ENCODE measurements around the gene SRPK2.
"Not testable (repeated sequence)": the region's sequence is repeated elsewhere in the genome, so short reads cannot be mapped to it uniquely, and the experiment has no call there.

Gene SRPK2

DNA sequence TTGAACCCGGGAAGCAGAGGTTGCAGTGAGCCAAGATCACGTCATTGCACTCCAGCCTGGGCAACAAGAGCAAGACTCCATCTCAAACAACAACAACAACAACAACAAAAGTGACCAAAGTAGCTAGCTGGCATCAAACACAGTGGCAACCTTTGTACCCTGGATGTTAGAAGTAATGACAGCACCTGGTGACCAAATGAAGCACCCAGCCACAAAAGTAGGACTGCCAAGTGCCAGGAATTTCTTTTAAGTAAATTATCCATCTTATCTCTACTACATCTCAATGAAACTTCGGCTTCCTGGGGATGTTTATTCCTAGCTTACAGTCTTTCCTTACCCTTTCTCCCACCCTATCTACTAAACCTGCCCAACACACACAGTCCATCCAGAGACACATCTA, 18.8 kb downstream of the SRPK2 start:
- DNase-seq, result no peak

DNA sequence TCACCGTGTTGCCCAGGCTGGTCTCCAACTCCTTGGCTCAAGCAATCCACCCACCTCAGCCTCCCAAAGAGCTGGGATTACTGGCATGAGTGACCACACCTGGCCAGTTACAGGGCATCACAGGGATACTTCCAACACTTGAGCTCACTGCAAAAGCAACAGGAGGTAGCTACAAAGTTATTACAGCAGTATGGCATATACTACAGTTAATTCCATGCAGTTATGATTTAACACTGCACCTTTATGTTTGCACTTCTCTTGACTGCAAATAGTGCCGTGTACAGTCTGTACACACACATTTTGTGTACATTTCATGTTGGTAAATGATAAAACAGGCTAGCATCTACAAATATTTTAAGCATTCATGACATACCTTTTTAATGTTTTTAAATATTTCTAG, 21.3 kb downstream of the SRPK2 start:
- no peak for DNase-seq

DNA sequence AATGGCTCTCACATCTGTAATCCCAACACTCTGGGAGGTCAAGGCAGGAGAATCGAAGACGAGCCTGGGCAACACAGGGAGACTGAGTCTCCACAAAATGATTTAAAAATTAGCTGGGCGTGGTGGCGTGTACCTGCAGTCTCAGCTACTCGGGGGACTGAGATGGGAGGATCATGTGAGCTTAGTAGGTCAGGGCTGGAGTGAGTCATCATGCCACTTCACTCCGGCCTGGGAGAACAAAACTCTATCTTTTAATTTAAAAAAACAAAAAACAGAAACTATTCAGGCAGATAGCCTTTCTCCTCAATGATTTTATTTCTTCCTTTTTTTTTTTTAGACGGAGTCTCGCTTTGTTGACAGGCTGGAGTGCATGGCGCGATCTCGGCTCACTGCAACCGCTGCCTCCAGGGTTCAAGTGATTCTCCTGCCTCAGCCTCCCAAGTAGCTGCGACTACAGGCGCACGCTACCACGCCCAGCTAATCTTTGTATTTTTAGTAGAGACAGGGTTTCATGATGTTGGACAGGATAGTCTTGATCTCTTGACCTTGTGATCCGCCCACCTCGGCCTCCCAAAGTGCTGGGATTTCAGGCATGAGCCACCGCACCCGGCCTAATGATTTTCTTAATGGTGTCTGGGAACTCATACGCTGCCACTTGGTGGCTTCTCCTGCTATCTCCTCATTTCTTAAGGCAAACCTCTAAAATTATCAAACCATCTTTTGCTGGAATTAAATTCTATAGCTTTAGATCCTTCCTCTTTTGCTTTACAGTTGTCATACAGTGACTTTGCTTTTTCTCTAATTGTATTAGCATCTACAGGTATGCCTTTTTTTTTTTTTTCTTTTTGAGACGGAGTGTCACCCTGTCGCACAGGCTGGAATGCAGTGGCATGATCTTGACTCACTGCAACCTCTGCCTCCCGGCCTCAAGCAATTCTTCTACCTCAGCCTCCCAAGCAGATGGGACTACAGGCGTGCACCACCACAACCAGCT, 22.9 kb downstream of the SRPK2 start:
- DNase-seq, result no peak

DNA sequence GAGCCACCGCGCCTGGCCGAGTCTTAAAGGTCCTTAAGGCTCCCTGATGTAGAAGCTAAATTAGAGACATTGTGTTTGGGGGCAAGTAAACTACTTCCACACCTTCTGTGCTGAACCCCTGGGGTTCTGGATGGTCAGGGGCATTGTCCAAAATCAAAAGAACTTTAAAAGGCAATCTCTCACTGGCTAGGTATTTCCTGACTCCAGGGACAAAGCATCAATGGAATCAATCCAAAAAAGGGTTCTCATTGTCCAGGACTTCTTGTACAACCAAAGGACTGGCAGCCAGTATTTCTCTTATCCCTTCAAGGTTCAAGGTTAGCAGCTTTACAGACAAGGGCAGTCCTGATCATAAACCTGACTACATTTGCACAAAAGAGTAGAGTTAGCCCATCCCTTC, 24.0 kb downstream of the SRPK2 start:
- DNase-seq, result no peak

DNA sequence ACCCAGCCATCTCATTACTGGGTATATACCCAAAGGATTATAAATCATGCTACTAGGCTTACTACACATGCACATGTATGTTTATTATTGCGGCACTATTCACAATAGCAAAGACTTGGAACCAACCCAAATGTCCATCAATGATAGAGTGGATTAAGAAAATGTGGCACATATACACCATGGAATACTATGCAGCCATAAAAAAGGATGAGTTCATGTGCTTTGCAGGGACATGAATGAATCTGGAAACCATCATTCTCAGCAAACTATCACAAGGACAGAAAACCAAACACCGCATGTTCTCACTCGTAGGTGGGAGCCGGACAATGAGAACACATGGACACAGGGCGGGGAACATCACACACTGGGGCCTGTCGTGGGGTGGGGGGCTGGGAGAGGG, 25.1 kb downstream of the SRPK2 start:
- DNase-seq, result not testable (repeated sequence)

DNA sequence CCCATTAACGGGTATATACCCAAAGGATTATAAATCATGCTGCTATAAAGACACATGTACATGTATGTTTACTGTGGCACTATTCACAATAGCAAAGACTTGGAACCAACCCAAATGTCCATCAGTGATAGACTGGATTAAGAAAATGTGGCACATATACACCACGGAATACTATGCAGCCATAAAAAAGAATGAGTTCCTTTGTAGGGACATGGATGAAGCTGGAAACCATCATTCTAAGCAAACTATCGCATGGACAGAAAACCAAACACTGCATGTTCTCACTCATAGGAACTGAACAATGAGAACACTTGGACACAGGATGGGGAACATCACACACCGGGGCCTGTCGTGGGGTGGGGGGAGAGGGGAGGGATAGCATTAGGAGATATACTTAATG, 26.0 kb downstream of the SRPK2 start:
- DNase-seq, result not testable (repeated sequence)

DNA sequence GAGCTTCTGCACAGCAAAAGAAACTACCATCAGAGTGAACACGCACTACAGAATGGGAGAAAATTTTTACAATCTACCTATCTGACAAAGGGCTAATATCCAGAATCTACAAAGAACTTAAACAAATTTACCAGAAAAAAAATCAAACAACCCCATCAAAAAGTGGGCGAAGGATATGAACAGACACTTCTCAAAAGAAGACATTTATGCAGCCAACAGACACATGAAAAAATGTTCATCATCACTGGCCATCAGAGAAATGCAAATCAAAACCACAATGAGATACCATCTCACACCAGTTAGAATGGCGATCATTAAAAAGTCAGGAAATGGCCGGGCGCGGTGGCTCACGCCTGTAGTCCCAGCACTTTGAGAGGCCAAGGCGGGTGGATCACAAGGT, 26.7 kb downstream of the SRPK2 start:
- not testable (repeated sequence) for DNase-seq

DNA sequence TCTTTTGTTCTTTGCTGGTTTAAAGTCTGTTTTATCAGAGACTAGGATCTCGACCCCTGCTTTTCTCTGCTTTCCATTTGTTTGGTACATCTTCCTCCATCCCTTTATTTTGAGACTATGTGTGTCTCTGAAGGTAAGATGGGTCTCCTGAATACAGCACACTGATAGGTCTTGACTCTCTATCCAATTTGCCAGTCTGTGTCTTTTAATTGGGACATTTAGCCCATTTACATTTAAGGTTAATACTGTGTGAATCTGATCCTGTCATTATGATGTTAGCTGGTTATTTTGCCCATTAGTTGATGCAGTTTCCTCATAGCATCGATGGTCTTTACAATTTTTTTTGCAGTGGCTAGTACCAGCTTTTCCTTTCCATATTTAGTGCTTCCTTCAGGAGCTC, 28.6 kb downstream of the SRPK2 start:
- not testable (repeated sequence) for DNase-seq

DNA sequence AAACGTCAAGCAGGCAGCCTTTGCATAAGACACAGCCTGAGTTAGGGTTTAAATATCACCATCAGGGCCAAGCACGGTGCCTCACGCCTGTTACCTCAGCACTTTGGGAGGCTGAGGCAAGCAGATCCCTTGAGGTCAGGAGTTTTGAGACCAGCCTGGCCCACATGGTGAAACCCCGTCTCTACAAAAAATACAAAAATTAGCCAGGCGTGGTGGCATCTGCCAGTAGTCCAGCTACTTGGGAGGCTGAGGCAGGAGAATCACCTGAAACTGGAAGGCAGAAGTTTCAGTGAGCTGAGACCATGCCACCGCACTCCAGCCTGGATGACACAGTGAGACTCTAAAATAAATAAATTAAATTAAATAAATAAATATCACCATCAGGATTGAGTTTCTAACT, 33.0 kb downstream of the SRPK2 start:
- no peak for DNase-seq

DNA sequence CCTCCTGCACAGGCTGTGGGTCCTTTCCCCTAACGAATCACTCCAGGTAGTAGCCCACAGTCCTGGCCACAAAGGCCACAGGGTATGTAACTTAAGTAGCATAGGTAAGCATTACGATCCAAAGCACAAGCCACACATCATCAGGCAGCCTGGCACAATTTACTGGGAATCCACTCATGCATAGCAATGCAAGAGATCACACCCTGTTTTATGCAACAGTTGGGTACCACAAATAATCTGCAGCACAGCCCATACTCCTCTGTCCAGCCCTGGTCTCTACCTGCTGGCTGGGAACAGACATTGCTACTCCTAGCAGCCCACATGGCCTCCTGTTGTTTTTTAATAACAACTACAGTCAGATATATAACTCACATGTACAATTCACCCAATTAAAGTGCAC, 34.3 kb downstream of the SRPK2 start:
- no peak for DNase-seq

DNA sequence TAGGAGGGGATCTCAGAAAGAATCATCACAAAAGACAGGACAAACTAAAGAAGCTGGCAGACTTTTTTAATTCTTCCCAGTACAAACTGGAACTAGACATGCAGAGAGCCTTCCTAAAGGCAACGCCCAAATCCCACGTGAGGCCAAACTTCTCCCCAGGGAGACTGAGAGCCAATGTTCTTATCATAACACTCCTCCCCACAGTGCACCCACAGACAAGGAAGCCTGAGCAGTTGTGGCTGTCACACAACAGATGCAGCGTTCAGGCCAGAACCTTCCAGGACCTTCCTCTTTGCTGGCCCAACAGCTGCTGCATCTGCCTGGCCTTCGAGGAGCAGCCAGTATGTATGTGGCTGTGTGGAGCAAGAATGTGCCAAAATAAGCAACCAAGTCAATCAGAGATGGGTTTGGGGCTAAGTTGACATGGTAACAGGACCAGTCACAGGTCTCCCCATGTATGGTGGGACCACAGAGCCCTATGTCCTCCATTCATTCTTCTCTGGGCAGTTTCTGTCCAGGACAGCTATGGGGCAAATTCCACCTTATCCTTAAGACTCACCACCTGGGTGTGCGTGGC, 34.9 kb downstream of the SRPK2 start:
- no peak for DNase-seq

DNA sequence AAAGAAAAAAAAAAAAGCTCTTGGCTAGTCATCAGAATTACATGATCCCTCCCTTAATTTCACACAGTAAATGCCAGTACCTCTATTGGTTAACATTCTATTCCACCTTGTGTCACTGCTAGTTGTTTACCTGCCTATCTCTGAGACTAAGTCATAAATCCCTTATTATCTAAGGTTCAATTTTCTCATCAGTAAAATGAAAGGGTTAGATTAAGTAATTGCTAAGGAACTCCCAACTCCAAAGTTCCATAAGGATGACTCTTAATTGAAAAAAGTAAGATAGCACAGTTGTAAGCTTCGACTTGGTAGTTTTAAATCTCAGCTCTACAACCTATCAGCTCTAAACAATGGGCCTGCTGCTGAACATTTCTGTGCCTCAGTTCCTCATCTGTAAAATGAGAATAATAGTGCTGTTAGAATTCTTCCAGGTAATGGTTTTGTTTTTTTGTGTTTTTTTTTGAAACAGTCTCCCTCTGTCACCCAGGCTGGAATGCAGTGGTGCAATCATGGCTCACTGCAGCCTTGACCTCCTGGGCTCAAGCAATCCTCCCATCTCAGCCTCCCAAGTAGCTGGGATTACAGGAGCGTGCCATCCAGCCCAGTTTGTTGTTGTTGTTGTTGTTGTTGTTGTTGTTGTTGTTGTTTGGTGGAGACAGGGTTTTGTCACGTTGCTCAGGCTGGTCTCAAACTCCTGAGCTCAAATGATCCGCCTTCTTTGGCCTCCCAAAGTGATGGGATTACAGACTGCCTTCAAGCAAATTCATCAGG, 35.6 kb downstream of the SRPK2 start:
- no peak for DNase-seq

DNA sequence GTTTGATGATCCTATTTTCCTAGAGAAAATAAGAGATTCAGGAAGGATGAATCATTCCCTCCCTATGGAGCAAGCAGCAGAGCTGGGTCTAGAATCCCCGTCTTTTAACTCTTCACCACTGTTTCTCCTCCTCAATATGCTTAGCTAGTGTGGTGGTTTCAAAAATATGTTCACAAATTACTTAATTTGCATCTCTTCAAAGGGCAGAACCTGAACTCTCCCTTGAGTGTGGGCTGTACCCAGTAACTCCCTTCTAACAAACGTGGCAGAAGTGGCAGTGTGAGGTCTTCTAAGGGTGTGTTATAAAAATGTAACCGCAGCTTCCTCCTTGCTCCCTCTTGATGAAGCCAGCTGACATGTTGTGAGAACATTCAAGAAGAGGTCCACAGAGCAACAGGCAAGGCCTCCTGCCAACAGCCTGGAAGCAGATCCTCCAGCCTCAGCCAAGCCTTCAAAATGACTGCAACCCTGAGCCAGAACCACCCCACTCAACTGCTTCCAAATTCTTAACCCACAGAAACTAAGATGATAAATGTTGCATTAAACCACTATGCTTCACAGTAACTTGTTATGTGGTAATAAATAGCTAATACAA, 36.6 kb downstream of the SRPK2 start:
- DNase-seq, result peak; percentile 11 to 24

DNA sequence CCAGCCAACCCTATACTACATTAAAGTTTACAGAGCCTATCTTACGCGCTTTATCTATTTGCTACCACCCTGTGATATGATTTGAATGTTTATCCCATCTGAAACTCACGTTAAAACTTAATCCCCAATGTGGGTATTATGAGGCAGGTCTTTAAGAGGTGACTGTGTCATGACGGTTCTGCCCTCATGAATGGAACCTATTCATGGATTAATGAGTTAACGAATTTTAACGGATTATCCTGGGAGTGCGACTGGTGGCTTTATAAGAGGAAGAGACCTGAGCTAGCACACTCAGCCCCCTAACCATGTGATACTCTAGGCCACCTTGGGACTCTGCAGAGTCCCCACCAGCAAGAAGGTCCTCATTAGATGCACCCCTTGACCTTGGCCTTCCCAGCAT, 37.8 kb downstream of the SRPK2 start:
- DNase-seq, result no peak

DNA sequence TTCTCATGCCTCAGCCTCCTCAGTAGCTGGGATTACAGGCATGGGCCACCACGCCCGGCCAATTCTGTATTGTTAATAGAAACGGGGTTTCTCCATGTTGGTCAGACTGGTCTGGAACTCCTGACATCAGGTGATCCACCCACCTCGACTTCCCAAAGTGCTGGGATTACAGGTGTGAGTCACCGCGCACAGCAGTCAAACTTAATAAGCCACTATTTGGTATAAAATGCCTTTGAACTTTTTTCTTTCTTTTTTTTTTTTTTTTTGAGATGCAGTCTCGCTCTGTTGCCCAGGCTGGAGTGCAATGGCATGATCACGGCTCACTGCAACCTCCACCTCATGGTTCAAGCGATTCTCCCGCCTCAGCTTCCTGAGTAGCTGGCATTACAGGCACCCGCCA, 40.5 kb downstream of the SRPK2 start:
- not testable (repeated sequence) for DNase-seq

DNA sequence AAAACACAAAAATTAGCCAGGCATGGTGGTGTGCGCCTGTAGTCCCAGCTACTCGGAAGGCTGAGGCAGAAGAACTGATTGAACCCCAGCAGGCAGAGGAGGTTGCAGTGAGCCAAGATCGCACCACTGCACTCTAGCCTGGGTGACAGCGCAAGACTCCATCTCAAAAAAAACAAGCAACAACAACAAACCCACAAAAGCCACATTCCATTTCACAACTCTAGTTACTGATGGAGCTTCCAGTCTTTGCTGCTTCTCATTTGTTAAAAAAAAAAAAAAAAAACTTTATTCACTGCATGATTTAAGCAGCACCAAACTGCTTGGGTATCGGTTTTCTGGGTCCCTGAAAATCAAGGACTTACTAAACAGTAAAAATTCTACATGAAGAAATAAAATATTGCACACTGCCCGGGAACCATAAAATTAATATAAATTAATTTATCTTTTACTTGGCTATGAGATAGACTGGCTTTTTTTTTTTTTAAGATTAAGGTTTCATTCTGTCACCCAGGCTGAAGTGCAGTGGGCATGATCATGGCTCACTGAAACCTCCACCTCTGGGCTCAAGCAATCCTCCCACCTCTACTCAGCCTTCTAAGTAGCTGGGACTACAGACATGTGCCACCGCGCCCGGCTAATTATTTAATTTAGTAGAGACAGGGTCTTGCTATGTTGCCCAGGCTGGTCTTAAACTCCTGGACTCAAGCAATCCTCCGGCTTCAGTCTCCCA, 42.0 kb downstream of the SRPK2 start:
- DNase-seq, result no peak

DNA sequence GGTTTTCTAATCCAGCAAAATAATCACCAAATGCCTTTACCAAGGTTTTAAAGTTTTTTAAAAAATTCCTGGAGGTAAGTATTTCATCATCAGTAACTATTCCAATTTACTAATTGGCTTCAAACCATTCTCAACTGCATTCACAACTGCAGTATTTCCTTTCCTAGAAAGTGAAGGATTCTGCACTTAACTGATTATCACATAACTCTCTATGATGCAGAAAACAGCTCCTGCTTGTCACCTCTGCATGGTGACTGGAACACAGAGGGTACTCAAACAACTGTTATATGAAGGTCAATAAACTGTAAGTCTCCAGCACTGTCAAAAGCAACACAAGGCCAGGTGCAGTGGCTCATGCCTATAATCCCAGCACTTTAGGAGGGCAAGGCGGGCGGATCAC, 42.6 kb downstream of the SRPK2 start:
- DNase-seq, result no peak

DNA sequence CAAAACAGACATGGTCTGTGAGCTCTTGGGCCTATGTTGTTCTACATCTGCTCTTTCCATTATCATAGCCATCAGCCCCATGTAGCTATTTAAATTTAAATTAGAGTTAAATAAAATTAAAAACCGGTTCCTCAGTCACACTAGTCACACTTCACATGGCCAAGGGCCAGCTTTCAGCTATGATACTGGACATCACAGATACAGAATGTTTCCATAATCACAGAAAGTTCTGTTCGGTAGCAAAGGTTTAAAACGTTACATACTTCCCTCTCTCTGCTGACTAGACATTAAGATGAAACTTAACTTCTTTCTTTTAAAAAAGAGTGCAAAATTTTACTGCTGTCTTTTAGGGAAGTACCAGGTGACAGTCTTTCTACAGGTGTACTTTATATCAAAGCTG, 43.0 kb downstream of the SRPK2 start:
- DNase-seq, result no peak

DNA sequence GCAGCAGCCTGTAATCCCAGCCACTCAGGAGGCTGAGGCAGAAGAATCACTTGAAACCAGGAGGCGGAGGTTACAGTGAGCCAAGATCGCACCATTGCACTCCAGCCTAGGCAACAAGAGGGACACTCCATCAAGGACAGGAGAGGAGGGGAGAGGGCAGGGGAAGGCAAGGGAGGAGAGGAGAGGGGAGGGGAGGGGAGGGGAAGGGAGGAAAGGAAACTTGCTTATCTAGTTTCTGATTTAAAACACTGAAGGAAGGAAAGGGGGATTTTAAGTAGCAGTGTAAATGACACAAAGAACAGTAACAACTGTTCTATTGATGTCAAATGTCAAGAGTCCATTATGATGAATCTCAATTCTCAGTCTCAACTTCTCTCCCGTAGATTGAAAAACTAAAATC, 43.7 kb downstream of the SRPK2 start:
- DNase-seq, result no peak

DNA sequence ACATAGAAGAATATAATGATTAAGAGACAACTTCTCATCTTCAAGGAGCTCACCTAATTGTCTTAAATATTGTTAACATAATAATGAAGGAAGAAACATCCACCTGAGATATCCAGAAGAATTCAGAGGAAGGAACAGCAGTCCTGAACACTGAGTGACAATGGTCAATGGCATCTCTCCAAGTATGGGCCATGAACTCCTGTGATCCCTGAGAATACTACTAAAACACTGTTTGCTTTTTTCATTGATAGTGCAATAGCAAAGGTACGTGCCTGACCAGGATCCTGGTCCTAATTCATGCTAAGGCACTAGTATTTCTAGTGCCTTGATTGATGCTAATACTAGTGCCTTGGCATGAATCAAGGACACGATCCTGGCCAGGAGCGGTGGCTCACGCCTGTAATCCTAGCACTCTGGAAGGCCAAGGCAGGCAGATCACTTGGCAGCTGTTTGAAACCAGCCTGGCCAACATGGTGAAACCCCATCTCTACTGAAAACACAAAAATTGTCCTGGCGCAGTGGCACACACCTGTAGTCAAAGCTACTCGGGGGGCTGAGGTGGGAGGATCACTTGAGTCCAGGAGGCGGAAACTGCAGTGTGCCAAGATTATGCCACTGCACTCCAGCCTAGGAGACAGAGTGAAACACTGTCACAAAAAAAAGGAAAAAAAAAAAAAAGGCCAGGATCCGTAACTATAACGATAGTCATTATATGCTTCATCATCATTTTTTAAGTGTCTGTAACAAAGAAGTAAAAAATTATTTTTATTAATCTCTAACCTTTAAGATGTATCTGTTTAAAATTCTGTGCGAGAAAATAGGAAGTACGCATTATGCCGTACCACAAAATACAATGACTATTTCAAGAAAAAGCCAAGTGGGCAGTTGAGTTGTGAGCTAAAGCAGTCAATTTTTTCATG, 49.1 kb downstream of the SRPK2 start:
- no peak for DNase-seq

DNA sequence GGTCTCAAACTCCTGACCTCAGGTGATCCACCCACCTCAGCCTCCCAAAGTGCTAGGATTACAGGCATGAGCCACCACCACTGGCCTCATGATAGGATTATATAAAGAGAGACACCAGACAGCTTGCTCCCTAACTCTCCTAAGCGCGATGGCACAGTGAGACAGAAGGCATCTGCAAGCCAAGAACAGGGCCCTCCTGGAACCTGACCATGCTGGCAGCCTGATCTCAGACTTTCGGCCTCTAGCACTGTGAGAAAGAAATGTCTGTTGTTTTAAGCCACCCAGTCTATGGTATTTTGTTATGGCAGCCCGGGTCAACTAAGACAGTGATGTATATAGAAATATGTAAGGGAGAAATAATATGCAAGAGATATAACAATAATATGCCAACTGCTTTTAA, 51.2 kb downstream of the SRPK2 start:
- DNase-seq, result no peak
